GM12874 (cell line): ENCODE results near the gene ANKS3.

ENCODE experiments used
- TF ChIP-seq, protein P1 (sequence below): IDR thresholded peaks from 2 replicates; pipeline ENCODE4 v1.5.1; 2011; ENCODE audit warnings: low read depth, mild to moderate bottlenecking, control low read depth, low read length, moderate library complexity; ENCODE audit not compliant: insufficient read depth

ANKS3 gene

DNA sequence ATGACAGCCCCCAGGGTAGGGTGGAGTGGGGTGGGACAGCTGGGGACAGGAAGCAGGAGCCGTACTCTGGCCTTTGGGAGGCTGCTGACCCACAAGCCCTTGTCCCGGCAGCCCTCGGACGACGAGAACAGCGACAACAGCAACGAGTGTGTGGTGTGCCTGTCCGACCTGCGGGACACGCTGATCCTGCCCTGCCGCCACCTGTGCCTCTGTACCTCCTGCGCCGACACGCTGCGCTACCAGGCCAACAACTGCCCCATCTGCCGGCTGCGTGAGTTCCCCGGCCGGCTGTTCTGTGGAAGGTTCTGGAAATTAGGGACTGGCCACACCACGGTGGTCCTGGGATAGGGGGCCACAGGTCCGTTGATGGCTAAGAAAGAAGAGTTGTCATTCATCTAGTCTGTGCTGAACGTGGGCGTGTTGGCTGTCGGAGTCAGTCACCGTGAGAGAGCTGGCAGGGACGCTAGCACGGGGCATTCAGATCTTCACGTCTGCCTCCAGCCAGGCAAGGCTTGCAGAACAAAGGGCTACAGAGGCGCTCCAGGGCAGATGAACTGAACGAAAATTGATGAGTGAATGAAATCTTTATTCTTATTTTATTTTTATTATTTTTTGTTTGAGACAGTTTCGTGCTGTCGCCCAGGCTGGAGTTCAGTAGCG, 60.6 kb downstream of the ANKS3 start:
- TF ChIP-seq, protein P1, sequence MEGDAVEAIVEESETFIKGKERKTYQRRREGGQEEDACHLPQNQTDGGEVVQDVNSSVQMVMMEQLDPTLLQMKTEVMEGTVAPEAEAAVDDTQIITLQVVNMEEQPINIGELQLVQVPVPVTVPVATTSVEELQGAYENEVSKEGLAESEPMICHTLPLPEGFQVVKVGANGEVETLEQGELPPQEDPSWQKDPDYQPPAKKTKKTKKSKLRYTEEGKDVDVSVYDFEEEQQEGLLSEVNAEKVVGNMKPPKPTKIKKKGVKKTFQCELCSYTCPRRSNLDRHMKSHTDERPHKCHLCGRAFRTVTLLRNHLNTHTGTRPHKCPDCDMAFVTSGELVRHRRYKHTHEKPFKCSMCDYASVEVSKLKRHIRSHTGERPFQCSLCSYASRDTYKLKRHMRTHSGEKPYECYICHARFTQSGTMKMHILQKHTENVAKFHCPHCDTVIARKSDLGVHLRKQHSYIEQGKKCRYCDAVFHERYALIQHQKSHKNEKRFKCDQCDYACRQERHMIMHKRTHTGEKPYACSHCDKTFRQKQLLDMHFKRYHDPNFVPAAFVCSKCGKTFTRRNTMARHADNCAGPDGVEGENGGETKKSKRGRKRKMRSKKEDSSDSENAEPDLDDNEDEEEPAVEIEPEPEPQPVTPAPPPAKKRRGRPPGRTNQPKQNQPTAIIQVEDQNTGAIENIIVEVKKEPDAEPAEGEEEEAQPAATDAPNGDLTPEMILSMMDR, result no peak

DNA sequence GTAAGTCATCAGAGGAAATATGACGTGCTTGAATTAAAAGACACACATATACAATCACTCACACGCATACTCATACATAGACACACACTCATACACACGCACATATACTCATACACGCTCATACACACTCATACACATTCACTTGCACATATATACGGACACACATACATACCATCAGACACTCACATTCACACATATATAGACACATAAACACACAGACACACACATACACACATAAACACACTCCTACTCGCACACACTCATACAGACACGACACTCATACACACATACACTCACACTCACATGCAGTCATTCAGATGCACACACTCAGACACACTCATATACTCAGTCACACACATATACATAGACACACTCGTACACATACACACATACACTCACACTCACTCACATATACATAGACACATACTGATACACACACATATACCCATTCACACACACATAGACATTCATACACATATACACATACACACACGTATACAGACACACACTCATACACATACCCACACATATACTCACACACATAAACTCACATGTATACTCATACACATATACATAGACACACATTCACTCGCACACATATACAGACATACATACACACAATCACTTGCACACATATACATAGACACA, 65.6 kb downstream of the ANKS3 start:
- TF ChIP-seq, protein P1, result no peak

DNA sequence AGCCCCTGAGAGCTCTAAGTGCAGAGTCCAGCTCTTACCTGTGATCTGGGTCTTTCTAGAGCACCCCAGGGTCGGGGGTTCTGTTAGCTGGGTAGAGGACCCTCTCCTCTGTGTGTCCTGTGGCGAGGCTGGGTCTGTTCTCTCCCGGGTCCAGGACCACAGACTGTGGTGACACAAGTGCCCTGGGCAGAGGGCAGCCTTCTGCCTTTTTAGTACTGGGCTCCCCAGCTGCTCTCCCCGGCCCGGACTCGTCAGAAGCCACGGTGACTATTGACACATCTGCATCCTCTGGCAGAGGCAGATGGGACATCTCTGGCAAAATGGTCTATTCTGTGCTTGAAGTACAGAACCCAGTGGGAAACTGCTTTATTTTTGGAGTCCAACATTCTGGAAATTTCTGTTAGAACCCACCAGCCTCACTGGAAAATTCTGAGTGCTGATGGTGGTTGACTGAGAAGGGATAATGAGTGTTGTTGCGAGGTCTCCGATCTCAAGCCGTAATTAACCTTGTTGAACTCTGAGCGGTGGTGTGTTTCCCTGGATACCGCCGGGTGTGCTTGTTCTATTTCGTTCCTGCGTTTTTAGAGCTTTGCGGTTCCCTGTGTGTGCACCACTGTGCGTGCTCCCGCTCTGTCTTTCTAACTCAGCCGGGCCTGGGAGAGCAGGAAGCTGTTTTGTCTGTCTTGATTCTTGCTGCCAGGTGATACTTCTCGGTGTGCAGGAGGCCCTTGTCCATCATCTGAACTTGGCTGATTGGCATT, 66.7 kb downstream of the ANKS3 start:
- TF ChIP-seq, protein P1, result no peak

DNA sequence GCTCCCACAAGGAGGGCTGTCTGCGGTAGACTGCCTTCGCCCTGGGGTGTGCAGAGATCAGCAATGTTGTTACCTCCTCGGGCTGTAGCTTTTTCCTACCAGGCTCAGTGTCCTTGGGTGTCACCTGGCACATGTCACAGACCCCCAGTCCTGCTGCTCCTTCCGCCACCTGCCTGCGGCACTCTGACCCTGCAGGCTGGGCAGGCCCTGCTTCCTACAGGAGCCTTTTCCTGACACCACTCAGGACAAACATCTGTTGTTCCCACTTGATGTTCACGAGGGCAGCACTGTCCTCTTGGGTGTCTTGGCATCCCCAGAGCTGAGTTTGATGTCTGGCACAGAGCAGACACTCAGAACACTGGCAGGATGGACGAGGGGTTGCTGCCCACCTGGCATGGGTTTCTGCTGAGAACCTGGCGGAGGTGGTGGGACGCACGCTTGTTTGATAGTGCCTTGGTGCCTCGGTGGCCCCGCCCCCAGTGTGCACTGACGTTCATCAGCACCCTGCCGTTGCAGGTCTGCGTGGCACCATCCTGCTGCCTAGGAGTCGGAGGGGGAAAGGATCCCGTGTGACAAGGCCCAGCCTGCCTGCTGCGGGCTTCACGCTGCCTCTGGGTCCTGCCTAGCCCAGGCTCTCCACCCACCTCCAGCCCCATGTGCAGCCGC, 67.4 kb downstream of the ANKS3 start:
- TF ChIP-seq, protein P1, result no peak

DNA sequence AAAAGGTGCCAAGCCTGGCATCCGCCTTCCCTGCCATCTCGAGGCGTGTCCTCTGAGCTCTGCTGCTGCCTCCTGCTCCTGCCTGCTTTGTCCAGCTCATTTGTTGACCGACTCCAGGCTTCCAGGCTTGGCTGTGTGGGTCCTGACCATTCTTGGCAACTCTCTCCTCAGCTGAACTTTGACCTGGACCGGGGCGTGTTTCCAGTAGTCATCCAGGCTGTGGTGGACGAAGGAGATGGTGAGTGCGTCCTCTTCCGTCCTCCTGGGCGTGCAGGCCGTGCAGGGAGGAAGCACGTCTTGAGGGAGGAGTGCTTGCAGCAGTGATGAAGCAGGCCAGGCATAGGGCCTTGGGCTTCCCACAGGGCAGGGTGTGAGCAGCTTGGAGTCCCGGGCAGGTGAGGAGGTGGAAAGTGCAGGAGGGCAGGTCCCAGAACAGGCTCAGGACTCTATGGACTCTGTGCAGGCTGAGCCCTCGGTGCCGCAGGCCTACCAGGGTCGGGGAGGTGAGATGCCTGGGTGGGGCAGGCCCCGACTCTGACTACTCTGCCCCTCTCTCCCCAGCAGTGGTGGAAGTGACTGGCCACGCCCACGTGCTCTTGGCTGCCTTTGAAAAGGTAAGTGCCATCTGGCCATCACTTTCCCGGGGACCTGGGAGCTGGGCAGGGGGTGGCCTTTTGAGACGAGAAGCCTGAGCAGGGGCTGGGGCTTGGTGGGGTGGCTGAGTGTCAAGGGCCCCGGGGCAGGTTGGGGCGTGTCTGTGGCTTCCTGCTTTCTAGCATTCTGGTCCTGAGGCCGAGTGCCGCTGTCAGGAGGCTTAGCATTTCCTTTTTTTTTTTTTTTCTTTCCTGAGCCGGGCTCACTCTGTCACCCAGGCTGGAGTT, 69.3 kb downstream of the ANKS3 start:
- TF ChIP-seq, protein P1, result no peak

DNA sequence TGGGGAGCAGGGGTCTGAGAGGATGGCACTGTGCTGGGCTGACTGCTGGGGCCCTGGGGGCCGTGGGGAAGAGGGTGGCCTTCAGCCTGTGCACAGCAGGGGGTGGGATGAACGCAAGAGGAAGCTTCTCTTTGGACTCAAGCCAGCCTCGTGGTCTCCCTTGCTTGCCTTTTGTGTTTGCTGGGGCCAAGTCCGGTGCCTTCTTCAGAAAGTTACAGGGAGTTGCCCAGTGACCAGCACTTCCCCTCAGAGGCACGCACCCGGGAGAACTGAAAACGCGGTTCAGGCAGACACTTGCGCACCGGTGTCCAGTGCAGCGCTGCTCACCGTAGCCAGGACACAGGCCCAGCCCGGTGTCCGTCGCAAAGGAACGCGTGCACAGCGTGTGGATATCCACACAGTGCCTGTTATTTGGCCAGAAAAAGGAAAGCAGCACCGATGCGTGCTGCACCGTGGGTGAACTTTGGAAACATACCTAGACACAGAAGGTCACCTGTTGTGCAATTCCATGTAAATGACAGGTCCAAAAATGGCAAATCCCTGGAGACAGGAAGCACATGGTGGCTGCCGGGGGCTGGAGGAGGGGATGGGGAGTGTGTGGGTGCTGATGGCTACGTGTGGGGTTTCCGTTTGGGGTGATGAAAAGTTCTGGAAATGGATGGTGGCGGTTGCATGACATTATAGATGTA, 70.2 kb downstream of the ANKS3 start:
- TF ChIP-seq, protein P1, result no peak
